Measurements from ENCODE around the gene ARMCX2.

DNA sequence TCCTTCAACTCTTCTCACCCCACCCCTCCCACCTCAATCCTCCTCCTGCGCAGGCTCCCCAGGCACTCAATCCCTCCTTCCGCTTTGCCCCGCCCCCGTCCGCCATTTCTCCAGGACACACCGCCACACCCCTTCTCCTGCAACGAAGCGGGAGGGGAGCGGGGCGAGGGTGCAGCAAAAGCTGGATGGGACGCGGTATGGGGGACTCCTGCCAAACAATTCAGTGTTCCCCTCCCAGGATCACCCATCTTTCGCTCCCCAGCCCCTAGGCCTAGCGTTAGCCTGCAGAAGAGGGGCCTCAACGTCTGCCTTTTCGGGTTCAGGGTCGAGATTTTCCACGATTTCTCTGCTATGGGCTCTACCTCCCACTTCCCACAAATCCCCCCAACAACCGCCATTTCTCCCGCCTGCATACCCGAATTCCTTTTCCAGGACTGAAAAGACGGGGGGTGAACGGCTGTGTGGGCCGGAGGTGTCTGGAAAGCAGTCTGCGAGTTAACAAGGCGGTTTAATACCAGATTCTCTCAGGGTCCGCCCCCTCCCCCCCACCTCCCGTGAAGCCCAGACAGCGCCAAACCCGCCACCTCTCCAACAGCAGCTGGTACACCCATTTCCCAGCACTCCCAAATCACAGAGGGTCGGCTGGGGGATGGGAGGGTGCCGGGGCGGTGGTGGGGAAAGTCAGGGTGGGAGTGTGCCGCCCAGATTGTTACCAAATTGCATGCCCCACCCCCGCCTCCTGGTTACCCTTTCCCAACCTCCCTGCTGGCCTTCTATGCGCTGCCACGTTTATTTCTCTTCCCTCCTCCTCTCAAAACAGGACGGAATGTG lies 774 bp downstream of the ARMCX2 start:
- TF ChIP-seq POLR2A (IDR thresholded peaks at IDR 0.05; ENCODE audit: low read length) (no peak), GATA1 (IDR thresholded peaks at IDR 0.05; ENCODE audit: low read depth, low read length) (no peak)
